HL-60/S4 treated with phorbol 12-myristate 13-acetate at 8.2 ng/mL for 4 days and 3 days (cell line): ENCODE data around the gene NEB.
"Not testable (repeated sequence)": the region's sequence is repeated elsewhere in the genome, so short reads cannot be mapped to it uniquely, and the experiment has no call there.

Experiments
- in situ Hi-C: fragments of 300-500 bp; cut with MboI; formaldehyde crosslinking; loops from 2 replicates; pipeline ENCODE4 v1.15.0; 2022; ENCODE audit warnings: low sequenced_read_pairs

The NEB gene

GRCh38 chr2:151619337-151619989 is 114.8 kb downstream of the NEB start:
- in situ Hi-C loops = no loop called here

- in situ Hi-C loops = no loop called here
Observed at GRCh38 chr2:151616760-151617339, 117.4 kb downstream of the NEB start.

GRCh38 chr2:151614606-151615306 is 119.5 kb downstream of the NEB start:
- in situ Hi-C loops = no loop called here

GRCh38 chr2:151614159-151614558 is 120.1 kb downstream of the NEB start:
- in situ Hi-C loops = no loop called here

- in situ Hi-C loops = no loop called here
Observed at GRCh38 chr2:151611351-151611750, 122.9 kb downstream of the NEB start.

- in situ Hi-C loops = no loop called here
Observed at GRCh38 chr2:151610310-151610709, 124.0 kb downstream of the NEB start.

- in situ Hi-C loops = no loop called here
Observed at GRCh38 chr2:151609705-151610104, 124.6 kb downstream of the NEB start.

GRCh38 chr2:151607459-151608424 is 126.5 kb downstream of the NEB start:
- in situ Hi-C loops = not testable (repeated sequence)

- in situ Hi-C loops = not testable (repeated sequence)
Observed at GRCh38 chr2:151603530-151603929, 130.7 kb downstream of the NEB start.

GRCh38 chr2:151602402-151602801 is 131.9 kb downstream of the NEB start:
- in situ Hi-C loops = not testable (repeated sequence)

GRCh38 chr2:151601803-151602202 is 132.5 kb downstream of the NEB start:
- in situ Hi-C loops = not testable (repeated sequence)

- in situ Hi-C loops = not testable (repeated sequence)
Observed at GRCh38 chr2:151596903-151597608, 137.2 kb downstream of the NEB start.

GRCh38 chr2:151591908-151592255 is 142.4 kb downstream of the NEB start:
- in situ Hi-C loops = not testable (repeated sequence)

- in situ Hi-C loops = not testable (repeated sequence)
Observed at GRCh38 chr2:151591250-151591907, 142.9 kb downstream of the NEB start.

- in situ Hi-C loops = not testable (repeated sequence)
Observed at GRCh38 chr2:151581300-151581699, 153.0 kb downstream of the NEB start.

- in situ Hi-C loops = not testable (repeated sequence)
Observed at GRCh38 chr2:151580697-151581096, 153.6 kb downstream of the NEB start.

GRCh38 chr2:151577116-151577515 is 157.2 kb downstream of the NEB start:
- in situ Hi-C loops = no loop called here

GRCh38 chr2:151576080-151576479 is 158.2 kb downstream of the NEB start:
- in situ Hi-C loops = no loop called here

- in situ Hi-C loops = no loop called here
Observed at GRCh38 chr2:151575338-151575737, 158.9 kb downstream of the NEB start.

- in situ Hi-C loops = no loop called here
Observed at GRCh38 chr2:151570191-151570590, 164.1 kb downstream of the NEB start.
